Left lobe of liver (tissue), 2 donors: ENCODE data around the gene XG. TPM values are rescaled to one million over a fixed set of nuclear protein-coding genes. Genes with fewer than 3 reads are reported as not detected.

Experiments
- ATAC-seq: fragments of 200-7000 bp; cut with Tn5 transposase; one replicate; pipeline ENCODE4 v1.9.1; 2020; ENCODE audit warnings: mild to moderate bottlenecking, moderate library complexity
- DNase-seq: peaks from one replicate; pipeline ENCODE4 v3.0.0-alpha.2; 2020; ENCODE audit warnings: low spot score
- total RNA-seq: library from RNA; stranded (reverse); gene quantifications from one replicate; pipeline ENCODE4 v1.2.1, GENCODE V29; 2021
- donor health status: DM: no; HTN: no; CAD: no; lungs with moderate emphysema.
- donor health status: DM: no; HTN: yes; CAD: no.

XG gene
- total RNA-seq, 1 donor from 2014 or later: not detected

GRCh38 chrX:2812161-2812907 is 60.5 kb downstream of the XG start:
- ATAC-seq (peak; percentile 90), DNase-seq (peak; percentile 46)

GRCh38 chrX:2817036-2817435 is 65.2 kb downstream of the XG start:
- ATAC-seq (no peak), DNase-seq (no peak)

DNA sequence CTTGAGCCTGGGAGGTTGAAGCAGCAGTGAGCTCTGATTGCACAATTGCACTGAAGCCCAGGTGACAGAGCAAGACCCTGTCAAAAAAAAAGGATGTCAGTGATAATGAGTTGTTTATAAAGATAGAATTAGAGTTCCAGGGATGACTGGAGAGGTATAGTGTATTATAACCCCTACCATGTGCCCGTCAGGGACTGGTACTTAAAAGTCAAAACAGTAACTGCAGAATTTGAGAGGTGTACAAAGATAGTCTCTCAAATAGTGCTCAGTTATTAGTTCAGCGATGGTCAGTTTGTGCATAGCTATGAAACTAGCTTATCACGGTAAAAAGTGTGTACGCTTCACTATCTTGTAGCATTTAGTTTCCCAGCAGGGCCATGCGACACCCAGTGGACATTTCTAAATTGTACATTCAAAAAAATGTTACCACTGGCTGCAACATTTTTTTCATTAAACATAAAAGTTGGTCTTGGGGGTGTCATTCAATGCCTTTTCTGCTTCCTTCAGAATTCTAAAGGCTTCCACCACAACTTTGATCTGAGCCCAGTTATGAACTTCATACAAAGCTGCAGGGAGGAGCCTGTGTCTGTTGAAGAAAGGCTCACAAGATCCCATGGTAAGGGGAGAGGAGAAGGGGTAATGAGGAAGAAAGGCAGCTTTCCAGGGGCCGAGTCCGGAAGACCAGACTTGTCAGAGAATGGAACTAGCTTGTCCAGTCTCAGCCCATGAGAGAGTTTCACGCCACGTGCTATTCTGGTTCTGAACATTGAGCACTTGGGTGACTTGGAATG is 67.7 kb downstream of the XG start:
- peak; percentile 65 for ATAC-seq
- DNase-seq: no peak

- DNase-seq (no peak), ATAC-seq (no peak)
Observed at GRCh38 chrX:2820136-2820771, 68.4 kb downstream of the XG start.

- DNase-seq (peak; percentile 62), ATAC-seq (peak; percentile 66)
Observed at GRCh38 chrX:2823795-2824386, 72.1 kb downstream of the XG start.

DNA sequence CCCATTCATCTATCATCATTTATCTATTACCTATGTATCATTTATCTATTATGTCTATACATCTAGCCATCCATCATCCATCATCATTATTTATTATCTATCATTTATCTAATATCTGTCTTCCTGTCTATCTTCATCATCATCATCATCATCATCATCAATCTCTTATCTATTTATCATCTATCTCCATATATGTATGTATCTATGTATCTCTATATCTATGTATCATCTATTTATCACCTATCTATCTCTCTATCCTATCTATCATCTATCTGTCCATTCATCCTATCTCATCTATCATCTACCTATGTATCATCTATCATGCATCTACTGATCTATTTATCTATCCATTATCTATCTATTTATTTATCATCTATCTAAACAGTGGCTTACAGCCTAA is 73.0 kb downstream of the XG start:
- DNase-seq (no peak), ATAC-seq (no peak)

GRCh38 chrX:2828344-2828958 is 76.6 kb downstream of the XG start, which contains the start of gene GYG2:
GYG2 (plus strand) TSS chrX:2828930; CDS start chrX:2830189, 1,259 bp downstream.
- ATAC-seq (peak; percentile 77), DNase-seq (peak; percentile 62)

DNA sequence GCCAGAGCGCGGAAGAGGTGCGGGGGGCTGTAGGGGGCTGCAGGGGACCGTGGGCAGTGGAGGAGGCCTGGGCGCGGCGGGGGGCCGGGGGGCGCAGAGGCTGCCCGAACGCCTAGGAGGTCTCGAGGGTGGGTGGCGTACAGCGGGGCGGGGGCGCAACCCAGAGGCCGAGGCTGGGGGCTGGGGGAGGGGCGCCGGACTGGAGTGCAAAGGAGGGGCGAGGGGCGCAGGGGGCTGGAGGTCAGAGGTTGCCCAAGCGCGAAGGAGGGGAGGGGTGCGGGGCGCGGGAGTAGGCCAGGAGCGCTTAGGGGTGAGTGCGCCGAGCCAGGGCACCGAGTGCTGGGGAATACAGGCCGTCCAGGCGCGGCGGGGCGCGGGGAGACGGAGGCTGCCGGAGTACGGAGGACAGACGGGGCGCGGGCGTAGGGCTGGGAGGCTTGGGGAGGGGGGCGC is 77.1 kb downstream of the XG start:
- peak; percentile 55 for ATAC-seq
- no peak for DNase-seq

DNA sequence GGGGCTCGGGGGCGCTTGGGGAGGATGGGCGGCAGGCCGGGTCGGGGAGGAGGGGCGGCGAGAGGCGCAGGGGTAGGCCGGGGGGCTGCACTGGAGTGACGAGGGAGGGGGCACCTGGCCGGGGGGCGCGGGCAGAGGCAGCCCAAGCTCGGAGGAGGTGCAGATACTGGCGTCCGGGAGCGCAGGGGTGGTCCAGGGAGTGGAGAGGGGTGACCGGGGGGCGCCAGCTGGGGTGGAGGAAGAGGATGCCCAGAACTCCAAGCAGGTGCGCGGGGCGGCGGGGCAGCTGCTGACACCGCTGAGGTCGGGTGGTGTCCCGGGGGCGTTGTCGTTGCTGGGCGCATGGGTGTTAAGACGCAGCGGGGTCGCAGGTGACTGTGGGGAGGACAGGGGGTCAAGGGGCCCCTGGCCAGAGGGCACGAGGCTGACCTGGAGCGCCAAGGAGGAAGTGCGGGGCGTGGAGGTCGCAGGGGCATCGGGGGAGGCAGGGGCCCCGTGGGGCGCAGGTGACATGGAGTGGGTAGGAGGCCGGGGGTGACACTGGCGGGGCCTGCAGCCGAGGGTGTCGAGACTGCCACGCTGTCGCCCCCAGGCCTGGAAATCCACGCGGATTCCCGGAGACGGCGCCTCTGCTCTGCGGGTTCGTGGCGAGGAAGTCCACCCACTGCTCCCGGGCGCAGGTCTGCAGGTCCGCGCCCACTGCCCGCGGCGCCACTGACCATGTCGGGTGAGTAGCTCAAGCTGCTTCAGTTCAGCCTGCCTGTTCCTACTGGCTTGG is 77.8 kb downstream of the XG start:
- ATAC-seq (no peak), DNase-seq (no peak)

DNA sequence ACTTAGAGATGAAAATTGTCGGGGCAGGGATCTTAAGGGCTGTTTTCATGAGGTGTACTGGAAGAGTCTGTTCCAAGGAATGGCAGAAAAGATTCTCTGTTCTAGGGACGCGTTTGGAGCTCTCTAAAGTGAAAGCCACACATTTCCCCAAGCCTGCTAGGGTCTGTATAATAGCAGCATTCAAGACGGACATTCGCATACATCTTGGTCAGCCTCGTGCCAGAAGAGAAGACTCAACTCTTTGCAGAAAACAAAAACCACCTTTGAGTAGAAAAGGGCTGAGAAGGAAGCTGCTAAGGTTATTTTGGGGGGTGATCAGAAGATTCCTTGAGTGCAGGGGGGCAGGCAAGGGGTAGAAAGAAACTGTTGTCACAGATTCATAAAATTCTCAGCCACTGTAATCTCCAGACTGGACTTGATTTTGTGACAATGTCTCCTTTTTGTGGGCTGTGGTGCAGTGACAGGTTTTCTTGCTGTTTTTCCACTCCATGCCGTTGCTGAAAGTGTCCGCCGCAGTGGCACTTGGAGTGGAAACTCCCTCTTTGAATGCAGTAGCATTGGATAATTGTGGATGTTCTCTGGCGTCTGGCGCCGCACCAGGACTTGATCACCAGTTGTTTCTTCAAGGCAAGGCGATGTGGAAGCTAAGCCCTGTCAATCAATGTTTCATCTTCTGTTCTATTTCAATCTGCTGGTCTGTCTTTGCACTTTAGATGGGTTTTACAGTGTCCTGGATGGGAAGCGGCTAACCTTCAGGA is 79.8 kb downstream of the XG start:
- ATAC-seq: no peak
- DNase-seq: no peak

DNA sequence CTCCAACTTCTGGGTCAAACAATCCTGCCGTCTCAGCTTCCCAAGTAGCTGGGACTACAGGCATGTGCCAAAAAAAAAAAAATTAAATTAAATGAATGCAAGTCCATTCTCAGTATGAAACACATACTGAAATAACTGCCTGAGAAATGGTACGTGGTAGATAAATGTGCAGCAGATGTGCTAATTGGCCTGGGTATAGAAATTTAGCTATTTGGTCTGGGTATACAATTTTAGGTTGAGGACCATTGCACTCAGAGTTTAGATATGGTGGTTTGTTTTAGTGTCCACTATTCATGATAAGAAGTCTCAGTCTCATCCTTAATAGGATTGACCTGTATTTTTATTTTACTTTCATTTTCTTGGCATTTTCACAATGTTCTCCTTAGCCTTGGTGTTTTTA is 86.1 kb downstream of the XG start:
- ATAC-seq: no peak
- no peak for DNase-seq

DNA sequence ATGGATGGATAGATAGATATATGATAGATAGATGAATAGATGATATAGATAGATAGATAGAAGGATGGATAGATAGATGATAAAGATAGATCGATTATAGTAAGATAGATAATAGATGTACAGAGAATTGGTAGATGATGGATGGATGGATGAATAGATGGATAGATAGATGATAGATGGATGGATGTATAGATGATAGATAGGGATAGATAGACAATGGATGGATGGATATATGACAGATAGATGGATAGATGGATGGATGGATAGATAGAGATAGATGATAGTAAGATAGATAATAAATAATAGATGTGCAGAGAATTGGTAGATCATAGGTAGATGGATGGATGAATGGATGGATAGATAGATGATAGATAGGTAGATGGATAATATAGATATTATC is 89.1 kb downstream of the XG start:
- ATAC-seq (no peak), DNase-seq (no peak)

GRCh38 chrX:2841537-2841936 is 89.7 kb downstream of the XG start:
- no peak for ATAC-seq
- DNase-seq: no peak

- DNase-seq (no peak), ATAC-seq (no peak)
Observed at GRCh38 chrX:2846992-2847391, 95.2 kb downstream of the XG start.

DNA sequence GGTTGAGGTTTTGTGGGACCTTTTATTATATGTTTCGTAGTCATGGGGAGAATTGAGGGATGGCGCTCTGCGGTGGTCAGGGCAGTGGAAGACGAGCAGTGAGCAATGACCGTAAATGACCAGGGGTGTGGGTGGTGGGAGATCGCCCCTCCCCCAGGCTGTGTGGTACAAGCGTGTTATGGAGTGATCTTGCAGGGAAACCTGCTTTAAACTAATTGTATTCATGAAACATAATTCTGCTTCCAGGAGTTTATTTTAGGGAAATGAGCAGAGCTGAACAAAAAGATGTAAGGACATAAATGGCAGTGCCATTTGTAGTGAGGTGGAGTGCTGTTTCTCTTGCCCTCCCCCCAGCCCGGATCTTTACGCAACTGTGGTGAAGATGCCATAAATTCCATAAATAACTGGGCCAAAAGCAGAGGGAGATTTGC is 97.0 kb downstream of the XG start:
- ATAC-seq (no peak), DNase-seq (no peak)

DNA sequence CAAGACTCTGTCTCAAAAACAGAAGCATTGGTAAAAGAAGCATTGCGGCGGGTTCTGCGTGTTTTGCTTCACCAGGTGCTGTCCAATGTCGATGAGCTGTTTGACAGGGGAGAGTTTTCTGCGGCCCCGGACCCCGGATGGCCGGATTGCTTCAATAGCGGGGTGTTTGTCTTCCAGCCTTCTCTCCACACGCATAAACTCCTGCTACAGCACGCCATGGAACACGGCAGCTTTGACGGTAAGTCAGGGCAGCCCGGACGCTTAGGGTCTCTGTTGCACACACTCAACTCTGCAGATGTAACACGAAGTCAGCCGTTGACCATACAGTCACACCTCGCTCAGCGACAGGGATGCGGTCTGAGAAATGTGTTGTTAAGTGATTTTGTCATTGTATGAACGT is 103.1 kb downstream of the XG start:
- no peak for DNase-seq
- ATAC-seq: no peak

DNA sequence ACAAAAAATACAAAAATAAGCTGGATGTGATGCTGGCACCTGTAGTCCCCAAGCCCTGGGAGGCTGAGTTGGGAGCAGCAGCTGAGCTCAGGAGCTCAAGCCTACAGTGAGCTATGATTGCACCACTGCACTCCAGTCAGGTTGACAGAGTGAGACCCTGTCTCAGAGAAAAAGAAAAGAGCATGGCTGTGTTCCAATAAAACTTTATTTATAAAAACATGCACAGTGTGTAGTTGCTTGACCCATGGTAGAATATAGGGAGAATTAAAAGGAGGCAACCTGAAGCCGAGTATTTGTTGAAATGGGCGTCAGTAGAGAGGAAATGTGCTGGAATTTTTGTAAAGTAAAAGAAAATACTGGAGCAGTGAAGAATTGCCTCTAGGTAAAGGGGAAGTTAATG is 103.9 kb downstream of the XG start:
- DNase-seq (no peak), ATAC-seq (no peak)

DNA sequence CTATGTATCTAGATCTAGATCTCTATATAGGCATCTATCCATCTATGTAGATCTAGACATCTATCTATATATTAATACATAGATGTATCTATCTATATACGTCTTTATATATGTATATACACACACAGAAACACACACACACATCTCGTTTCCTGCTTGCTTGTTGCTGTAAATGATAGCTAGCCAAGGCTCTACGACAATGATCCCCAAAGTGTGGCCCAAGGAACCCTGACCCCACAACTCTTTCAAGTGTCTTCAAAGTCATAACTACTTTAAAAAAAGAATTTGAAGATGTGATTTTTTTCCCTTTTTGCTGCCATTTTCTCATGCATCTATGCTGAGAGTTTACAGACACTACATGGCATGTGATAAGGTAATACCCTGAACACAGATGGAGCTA is 105.7 kb downstream of the XG start:
- no peak for ATAC-seq

DNA sequence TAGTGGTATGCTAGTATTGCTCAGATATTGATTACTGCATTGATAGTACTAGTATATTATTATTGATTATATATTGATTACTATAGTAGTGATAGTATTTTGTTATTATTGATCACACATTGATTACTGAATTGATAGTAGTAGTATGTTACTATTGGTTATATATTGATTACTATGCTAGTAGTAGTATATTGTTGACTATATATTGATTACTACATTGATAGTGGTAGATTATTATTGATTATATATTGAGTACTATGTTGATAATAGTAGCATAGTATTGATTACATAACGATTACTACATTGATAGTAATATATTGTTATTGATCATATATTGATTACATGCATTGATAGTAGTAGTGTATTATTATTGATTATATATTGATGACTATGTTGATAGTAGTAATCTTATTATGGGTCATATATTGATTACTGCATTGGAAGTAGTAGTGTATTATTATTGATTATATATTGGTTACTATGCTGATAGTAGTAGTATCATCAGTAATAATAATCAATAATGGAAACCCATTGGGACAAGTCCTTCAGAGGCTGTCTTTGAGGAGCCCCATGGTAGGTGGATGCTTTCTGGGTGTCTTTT is 107.5 kb downstream of the XG start:
- DNase-seq: no peak
- no peak for ATAC-seq

More for the DNA sequence above, 105.7 kb downstream of the XG start:
- DNase-seq: no peak
